Measurements from ENCODE around the gene VSIG8.

- TF ChIP-seq POLR2A (IDR thresholded peaks at IDR 0.05), result no peak
- TF ChIP-seq, protein P1, sequence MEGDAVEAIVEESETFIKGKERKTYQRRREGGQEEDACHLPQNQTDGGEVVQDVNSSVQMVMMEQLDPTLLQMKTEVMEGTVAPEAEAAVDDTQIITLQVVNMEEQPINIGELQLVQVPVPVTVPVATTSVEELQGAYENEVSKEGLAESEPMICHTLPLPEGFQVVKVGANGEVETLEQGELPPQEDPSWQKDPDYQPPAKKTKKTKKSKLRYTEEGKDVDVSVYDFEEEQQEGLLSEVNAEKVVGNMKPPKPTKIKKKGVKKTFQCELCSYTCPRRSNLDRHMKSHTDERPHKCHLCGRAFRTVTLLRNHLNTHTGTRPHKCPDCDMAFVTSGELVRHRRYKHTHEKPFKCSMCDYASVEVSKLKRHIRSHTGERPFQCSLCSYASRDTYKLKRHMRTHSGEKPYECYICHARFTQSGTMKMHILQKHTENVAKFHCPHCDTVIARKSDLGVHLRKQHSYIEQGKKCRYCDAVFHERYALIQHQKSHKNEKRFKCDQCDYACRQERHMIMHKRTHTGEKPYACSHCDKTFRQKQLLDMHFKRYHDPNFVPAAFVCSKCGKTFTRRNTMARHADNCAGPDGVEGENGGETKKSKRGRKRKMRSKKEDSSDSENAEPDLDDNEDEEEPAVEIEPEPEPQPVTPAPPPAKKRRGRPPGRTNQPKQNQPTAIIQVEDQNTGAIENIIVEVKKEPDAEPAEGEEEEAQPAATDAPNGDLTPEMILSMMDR (IDR thresholded peaks at IDR 0.05), result no peak
- TF ChIP-seq POLR2AphosphoS5 (IDR thresholded peaks at IDR 0.05), result no peak
These were observed 15.4 kb upstream of the VSIG8 start for GRCh38 chr1:159877695-159878444.

Data from upper lobe of left lung (tissue), 4 donors.